Psoas muscle (tissue), 8 donors: ENCODE data around the gene PCCB. TPM values are rescaled to one million over a fixed set of nuclear protein-coding genes. Genes with fewer than 3 reads are reported as not detected.
A peak's percentile ranks its signal among the peaks of the same experiment; 100 is the strongest.

Experiments used
- ATAC-seq, 4 donors: fragments of 200-7000 bp; cut with Tn5 transposase; one replicate each; pipeline ENCODE4 v1.9.1; 2020; ENCODE audit warnings: moderate library complexity in 3 of 4, mild to moderate bottlenecking in 2 of 4
- DNase-seq, 2 donors: peaks; one replicate each; pipeline ENCODE4 v3.0.0-alpha.2; 2020
- H3K27ac ChIP-seq: fragments of 200-600 bp; one replicate; pipeline ENCODE4 v1.8.0; 2022
- H3K27me3 ChIP-seq, 3 donors: fragments of 200-600 bp in 1 of 3; one replicate each; pipeline versions ENCODE4 v1.6.1 to v1.8.0; 2013 to 2022; ENCODE audit warnings: low read length in 2 of 3, mild to moderate bottlenecking in 2 of 3, moderate library complexity in 1 of 3; ENCODE audit not compliant: insufficient read depth in 3 of 3
- H3K36me3 ChIP-seq, 2 donors: fragments of 200-600 bp in 1 of 2; one replicate each; pipeline versions ENCODE4 v1.6.1 to v1.8.0; 2013 to 2022; ENCODE audit warnings: low read depth in 1 of 2, mild to moderate bottlenecking in 1 of 2, moderate library complexity in 1 of 2; ENCODE audit not compliant: insufficient read depth in 1 of 2
- H3K4me1 ChIP-seq: fragments of 200-600 bp; one replicate; pipeline ENCODE4 v1.8.0; 2022
- H3K4me3 ChIP-seq: fragments of 200-600 bp; one replicate; pipeline ENCODE4 v1.8.0; 2022; ENCODE audit warnings: mild to moderate bottlenecking
- H3K9me3 ChIP-seq: fragments of 200-600 bp; one replicate; pipeline ENCODE4 v1.8.0; 2022
- CTCF ChIP-seq: fragments of 200-600 bp; IDR thresholded peaks from one replicate; pipeline ENCODE4 v1.8.0; 2022; ENCODE audit warnings: antibody characterized with exemption
- WGBS, 3 donors: extraction: QIAGEN DNeasy Blood & Tissue Kit; methylation state at CpG; one replicate each; pipeline versions ENCODE4 v1.1.6 to v1.1.7; 2013; 5-methylcytosine and 5-hydroxymethylcytosine counted together
- intact Hi-C, 2 donors: fragments of 100-400 bp; cut with DNase I; formaldehyde crosslinking; loops; one replicate each; pipeline versions ENCODE4 v1.11.0 to v1.14.2; 2022
- polyA plus RNA-seq, 3 donors: library from polyadenylated mRNA; stranded (reverse); fragments of 200-250 nt; gene quantifications; one replicate each; pipeline ENCODE4 v1.2.3, GENCODE V29; 2013
- total RNA-seq, 4 donors: library from RNA; stranded (reverse); fragmentation: NEBNext Ultra II Directional in 2 of 4; extraction: Animal tissue kit (Norgen Biotek cat#: 25700) in 2 of 4; gene quantifications; one replicate each; pipeline versions ENCODE4 v1.2.1 to v1.2.4, GENCODE V29; 2021 to 2023
- donor health status: healthy with polysubstance abuse.
- donor health status: DM: no; HTN: no; CAD: no; lungs with moderate emphysema.
- donor health status: Bipolar disorder and iron deficiency.
- donor health status: healthy.
- donor health status: DM: yes; HTN: yes; CAD: no.
- donor health status: DM: no; HTN: no; CAD: no.
- donor health status: DM: no; HTN: no; CAD: no.
- donor health status: DM: yes; HTN: yes; CAD: no.

The PCCB gene
- total and polyA plus RNA-seq, 7 donors, result 20.0 to 60.4 (median 36.4) TPM

- H3K9me3 ChIP-seq, result peaks cover 22% of the 10 kb centered on the region
- peak overlapping the region; percentile 59 for H3K27ac ChIP-seq
- no peaks in the 10 kb centered on the region for H3K27me3 ChIP-seq
- no peak for TF ChIP-seq CTCF
- ATAC-seq (peak; percentile 81 to 90 (median 84)), DNase-seq (no peak)
- peaks cover 7% of the 10 kb centered on the region for H3K4me1 ChIP-seq
- intact Hi-C loops, result no loop called here
- no peaks in the 10 kb centered on the region for H3K36me3 ChIP-seq
- no peak overlapping the region for H3K4me3 ChIP-seq
- WGBS, 3 donors, result 38 to 62% (median 47%) methylated on average over 4 of the region's 4 CpGs
Observed at GRCh38 chr3:136277634-136278033, 27.5 kb downstream of the PCCB start.

DNA sequence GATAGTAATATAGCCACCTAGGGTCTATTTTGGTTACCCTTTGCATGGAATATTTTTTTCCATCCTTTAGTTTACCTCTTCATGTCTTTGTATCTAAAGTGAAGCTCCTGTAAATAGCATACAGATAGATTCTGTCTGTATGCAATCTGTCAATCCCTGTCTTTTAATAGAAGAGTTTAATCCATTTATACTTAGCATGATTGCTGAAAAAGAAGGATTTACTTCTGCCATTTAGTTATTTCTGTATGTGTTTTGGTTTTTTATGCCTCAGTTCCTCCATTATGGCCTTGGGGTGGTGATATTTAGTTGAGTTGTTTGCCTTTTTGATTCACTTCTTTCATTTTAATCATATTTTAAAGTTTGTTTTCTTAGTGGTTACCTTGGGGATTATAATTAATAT lies 29.0 kb downstream of the PCCB start:
- Histone ChIP-seq H3K27ac (no peak overlapping the region), H3K4me3 (no peak overlapping the region), H3K36me3 (peaks cover 0 to 7% of the 10 kb centered on the region in 2 donors), H3K4me1 (peaks cover 12% of the 10 kb centered on the region), H3K27me3 (no peaks in the 10 kb centered on the region), H3K9me3 (peaks cover 22% of the 10 kb centered on the region)
- intact Hi-C loops, result no loop called here
- no peak for TF ChIP-seq CTCF
- DNase-seq (no peak), ATAC-seq (no peak)

- peaks cover 22% of the 10 kb centered on the region for H3K9me3 ChIP-seq
- no peaks in the 10 kb centered on the region for H3K27me3 ChIP-seq
- DNase-seq, result no peak
- no peak overlapping the region for H3K4me3 ChIP-seq
- TF ChIP-seq CTCF, result no peak
- no peak for ATAC-seq
- intact Hi-C loops, result no loop called here
- WGBS, 3 donors, result 96 to 100% (median 98%) methylated on average over 2 of the region's 2 CpGs
- H3K27ac ChIP-seq, result no peak overlapping the region
- peaks cover 12% of the 10 kb centered on the region for H3K4me1 ChIP-seq
- peaks cover 0 to 25% of the 10 kb centered on the region in 2 donors for H3K36me3 ChIP-seq
Observed at GRCh38 chr3:136280961-136281360, 30.8 kb downstream of the PCCB start.

DNA sequence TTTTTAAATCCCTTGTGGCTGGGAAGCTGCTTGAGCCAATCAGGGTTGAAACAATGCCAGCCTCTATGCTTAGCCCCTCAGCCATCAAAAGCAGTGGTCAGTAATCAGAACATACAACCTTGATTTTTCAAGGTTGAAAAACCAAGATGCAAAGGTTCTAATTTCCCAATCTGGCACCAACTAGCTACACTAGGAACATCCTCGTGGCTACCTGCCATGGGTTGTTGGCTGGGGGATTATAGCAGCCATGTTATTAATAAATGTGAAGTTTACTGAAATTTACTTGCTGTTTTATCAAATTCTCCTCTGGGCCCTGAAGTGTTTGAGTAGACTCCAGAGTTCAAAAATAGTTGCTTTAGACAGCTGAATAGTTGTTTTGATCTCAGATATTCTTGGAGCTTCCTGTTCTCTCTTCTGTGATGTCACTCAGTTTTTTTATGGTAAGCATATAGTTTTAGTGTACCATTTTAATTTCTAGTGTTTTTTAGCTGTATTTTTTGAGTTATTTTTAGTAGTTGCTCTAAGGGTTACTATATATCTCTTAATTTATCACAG lies 31.9 kb downstream of the PCCB start:
- no peak for TF ChIP-seq CTCF
- no peak overlapping the region for H3K27ac ChIP-seq
- DNase-seq, result peak in 1 of 2 donors; percentile 22
- H3K9me3 ChIP-seq, result peaks cover 22% of the 10 kb centered on the region
- peak in 1 of 4 donors; percentile 22 for ATAC-seq
- H3K36me3 ChIP-seq, result peaks cover 0 to 35% of the 10 kb centered on the region in 2 donors
- H3K4me3 ChIP-seq, result no peak overlapping the region
- WGBS, 3 donors, result 23 to 68% (median 35%) methylated on average over 1 of the region's 1 CpG
- peaks cover 12% of the 10 kb centered on the region for H3K4me1 ChIP-seq
- H3K27me3 ChIP-seq, result no peaks in the 10 kb centered on the region
- intact Hi-C loops, result no loop called here

DNA sequence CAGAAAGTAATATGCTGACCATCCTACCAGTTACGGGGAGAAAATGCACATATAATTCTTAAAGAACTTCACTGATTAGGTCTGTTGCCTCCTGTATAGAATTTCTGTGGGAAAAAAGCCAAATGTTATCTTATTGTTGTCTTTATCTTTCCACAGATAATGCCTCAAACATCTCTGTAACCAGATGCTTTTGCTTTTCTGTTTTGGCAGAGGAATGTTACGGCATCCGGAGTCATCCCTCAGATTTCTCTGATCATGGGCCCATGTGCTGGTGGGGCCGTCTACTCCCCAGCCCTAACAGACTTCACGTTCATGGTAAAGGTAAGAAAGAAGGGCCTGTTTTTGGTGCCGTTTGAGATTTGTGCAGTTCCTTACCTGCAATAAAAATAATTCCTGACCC lies 33.5 kb downstream of the PCCB start:
- peaks cover 0 to 46% of the 10 kb centered on the region in 2 donors for H3K36me3 ChIP-seq
- DNase-seq (no peak), ATAC-seq (no peak)
- H3K9me3 ChIP-seq, result peaks cover 22% of the 10 kb centered on the region
- no peak overlapping the region for H3K27ac ChIP-seq
- no peaks in the 10 kb centered on the region for H3K27me3 ChIP-seq
- no peak for TF ChIP-seq CTCF
- peaks cover 12% of the 10 kb centered on the region for H3K4me1 ChIP-seq
- no peak overlapping the region for H3K4me3 ChIP-seq
- intact Hi-C loops, result no loop called here
- 93 to 98% (median 93%) methylated on average over 6 of the region's 6 CpGs for WGBS, 3 donors
